Measurements from ENCODE around the gene AIFM2. TPM values are rescaled to one million over a fixed set of nuclear protein-coding genes. Genes with fewer than 3 reads are reported as not detected.
A peak's percentile ranks its signal among the peaks of the same experiment; 100 is the strongest.

Gene AIFM2
- polyA plus RNA-seq, 1 of the 3 experiments (the other 2 are of a cell fraction), result 9.5 TPM

DNA sequence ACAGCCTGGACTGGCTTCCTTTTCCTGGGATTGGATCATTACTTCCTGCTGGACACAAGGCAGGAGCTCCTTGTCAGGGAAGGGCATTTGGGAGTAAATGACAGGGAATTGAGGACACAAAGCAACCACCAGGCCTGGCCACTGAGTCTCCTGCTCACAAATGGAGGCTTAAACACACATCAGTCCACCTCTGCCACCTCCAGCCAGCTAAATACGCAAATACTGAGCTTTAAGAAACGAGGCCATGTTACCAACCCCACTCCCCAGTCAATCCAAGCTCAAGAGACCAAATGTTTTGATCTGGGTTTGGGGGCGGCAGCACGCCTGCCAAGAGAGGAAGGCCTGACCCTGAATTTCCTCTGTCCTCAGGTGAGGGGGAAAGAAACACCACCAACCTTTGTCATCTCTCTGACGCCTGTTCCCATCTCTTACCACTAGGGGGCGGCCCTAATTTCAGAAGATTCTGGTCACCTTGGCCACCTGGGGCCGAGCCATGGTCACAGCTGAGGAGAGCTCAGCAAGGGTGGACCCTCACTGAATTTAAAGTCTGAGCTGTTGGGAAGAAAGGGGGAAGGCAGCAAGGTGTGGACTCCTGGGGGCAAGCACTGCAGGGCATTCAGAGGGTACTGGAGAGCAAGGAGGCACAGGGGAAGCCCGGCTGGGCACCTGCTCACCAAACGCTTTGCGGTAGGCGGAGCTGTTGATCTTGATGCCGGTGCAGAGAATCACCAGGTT lies 16.5 kb downstream of the AIFM2 start:
- WGBS (ENCODE audit: low lambda C conversion rate), result 61% methylated on average over 11 of the region's 12 CpGs

GRCh38 chr10:70114902-70115301 lies 17.7 kb downstream of the AIFM2 start:
- Histone ChIP-seq H3K4me1 (ENCODE audit: control insufficient read depth in 1 of 2, insufficient read depth in 2 of 2, low read depth in 1 of 2, low read length in 1 of 2) (no peaks in the 10 kb centered on the region; a peak in 1 of 4 replicates), H3K27me3 (ENCODE audit: insufficient read depth) (no peaks in the 10 kb centered on the region), H2AFZ (ENCODE audit: low read depth) (no peak overlapping the region), H3K4me3 (ENCODE audit: low read depth in 2 of 2, low read length in 1 of 2) (no peak overlapping the region), H3K9me3 (no peaks in the 10 kb centered on the region), H4K20me1 (ENCODE audit: insufficient read depth) (no peaks in the 10 kb centered on the region), H3K79me2 (ENCODE audit: insufficient read depth) (no peaks in the 10 kb centered on the region), H3K36me3 (replicated peaks in 1 of 2; ENCODE audit: control insufficient read depth in 1 of 2, insufficient read depth in 2 of 2, low read length in 1 of 2) (peaks cover 10 to 40% of the 10 kb centered on the region in 2 experiments), H3F3A (replicated peaks; ENCODE audit: insufficient read depth) (no peaks in the 10 kb centered on the region), H3K9ac (no peak overlapping the region), H3K27ac (ENCODE audit: low read depth in 2 of 2, low read length in 1 of 2) (no peak overlapping the region), H3K4me2 (no peak overlapping the region), H3K9me2 (no peaks in the 10 kb centered on the region)
- DNase-seq, result no peak
- POLR2A ChIA-PET, result no interaction called here
- CTCF ChIA-PET, result interaction anchor here (1.1 to 9.2 kb wide), 15 partner anchors 10 to 275 kb away, joined by 3 to 184 read pairs (median 8); partner anchors contain the start of genes SAR1A and TYSND1
- WGBS (ENCODE audit: low lambda C conversion rate), result 100% methylated on average over 7 of the region's 15 CpGs
- no peak for TF ChIP-seq GABPA (IDR thresholded peaks at IDR 0.05; ENCODE audit: low read depth)
- no peak for TF ChIP-seq SIN3A (IDR thresholded peaks at IDR 0.05; ENCODE audit: borderline replicate concordance, low read depth, low read length)
- no peak for TF ChIP-seq POLR2AphosphoS5 (IDR thresholded peaks at IDR 0.05; ENCODE audit: low read depth, low read length)
- no peak for TF ChIP-seq ELF1 (IDR thresholded peaks at IDR 0.05)
- no peak for TF ChIP-seq NRF1 (IDR thresholded peaks at IDR 0.05; ENCODE audit: low read depth, low read length)
- TF ChIP-seq USF1 (IDR thresholded peaks at IDR 0.05; ENCODE audit: borderline replicate concordance, low read depth), result no peak
- TF ChIP-seq EP300 (IDR thresholded peaks at IDR 0.05; ENCODE audit: borderline replicate concordance in 1 of 2, low read depth in 1 of 2, low read length in 1 of 2), result no peak
- no peak for TF ChIP-seq RCOR1 (IDR thresholded peaks at IDR 0.05; ENCODE audit: low read length)

More for the DNA sequence above, 16.5 kb downstream of the AIFM2 start:
- TF ChIP-seq, protein P1, sequence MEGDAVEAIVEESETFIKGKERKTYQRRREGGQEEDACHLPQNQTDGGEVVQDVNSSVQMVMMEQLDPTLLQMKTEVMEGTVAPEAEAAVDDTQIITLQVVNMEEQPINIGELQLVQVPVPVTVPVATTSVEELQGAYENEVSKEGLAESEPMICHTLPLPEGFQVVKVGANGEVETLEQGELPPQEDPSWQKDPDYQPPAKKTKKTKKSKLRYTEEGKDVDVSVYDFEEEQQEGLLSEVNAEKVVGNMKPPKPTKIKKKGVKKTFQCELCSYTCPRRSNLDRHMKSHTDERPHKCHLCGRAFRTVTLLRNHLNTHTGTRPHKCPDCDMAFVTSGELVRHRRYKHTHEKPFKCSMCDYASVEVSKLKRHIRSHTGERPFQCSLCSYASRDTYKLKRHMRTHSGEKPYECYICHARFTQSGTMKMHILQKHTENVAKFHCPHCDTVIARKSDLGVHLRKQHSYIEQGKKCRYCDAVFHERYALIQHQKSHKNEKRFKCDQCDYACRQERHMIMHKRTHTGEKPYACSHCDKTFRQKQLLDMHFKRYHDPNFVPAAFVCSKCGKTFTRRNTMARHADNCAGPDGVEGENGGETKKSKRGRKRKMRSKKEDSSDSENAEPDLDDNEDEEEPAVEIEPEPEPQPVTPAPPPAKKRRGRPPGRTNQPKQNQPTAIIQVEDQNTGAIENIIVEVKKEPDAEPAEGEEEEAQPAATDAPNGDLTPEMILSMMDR (IDR thresholded peaks at IDR 0.05), result peak; percentile 93
- TF ChIP-seq JUND (IDR thresholded peaks at IDR 0.05) (no peak), SMC3 (IDR thresholded peaks at IDR 0.05; ENCODE audit: low read depth, low read length) (peak; percentile 46; the same call in 1 of the 2 replicates), RAD21 (IDR thresholded peaks at IDR 0.05; ENCODE audit: low read length) (peak; percentile 51)
- Histone ChIP-seq H3K4me2 (no peak overlapping the region), H3K27me3 (ENCODE audit: insufficient read depth) (no peaks in the 10 kb centered on the region), H3K9me2 (no peaks in the 10 kb centered on the region), H4K20me1 (ENCODE audit: insufficient read depth) (no peaks in the 10 kb centered on the region), H3K27ac (ENCODE audit: low read depth in 2 of 2, low read length in 1 of 2) (no peak overlapping the region), H3K9ac (no peak overlapping the region), H3K9me3 (no peaks in the 10 kb centered on the region), H3K36me3 (replicated peaks in 1 of 2; ENCODE audit: control insufficient read depth in 1 of 2, insufficient read depth in 2 of 2, low read length in 1 of 2) (peaks cover 10 to 42% of the 10 kb centered on the region in 2 experiments), H3K79me2 (ENCODE audit: insufficient read depth) (no peaks in the 10 kb centered on the region), H2AFZ (ENCODE audit: low read depth) (no peak overlapping the region), H3F3A (replicated peaks; ENCODE audit: insufficient read depth) (no peaks in the 10 kb centered on the region), H3K4me3 (ENCODE audit: low read depth in 2 of 2, low read length in 1 of 2) (no peak overlapping the region), H3K4me1 (ENCODE audit: control insufficient read depth in 1 of 2, insufficient read depth in 2 of 2, low read depth in 1 of 2, low read length in 1 of 2) (peaks cover 0 to 3% of the 10 kb centered on the region in 2 experiments; a peak in 1 of 4 replicates)
- ChIA-PET POLR2A (interaction anchor here (0.7 to 1.3 kb wide), 3 partner anchors 20 to 54 kb away, joined by 3 to 5 read pairs (median 4); partner anchors contain the start of genes SAR1A and TYSND1), CTCF (interaction anchor here (0.6 to 9.2 kb wide), 64 partner anchors 8 to 1400 kb away, joined by 3 to 184 read pairs (median 4); partner anchors contain the start of genes AIFM2, MACROH2A2, SAR1A and TYSND1)
- peak; percentile 80 for DNase-seq
